SU-DHL-6 (cell line): Measurements from ENCODE around the gene PRM3.

Experiments used
- H2AFZ ChIP-seq: fragments of 200-600 bp; sonication (generic); 2 replicates; pipeline ENCODE4 v1.6.1; 2014; ENCODE audit warnings: low read depth, mild to moderate bottlenecking, moderate library complexity, mixed read lengths, antibody characterized with exemption, low read length; ENCODE audit not compliant: severe bottlenecking
- H3F3A ChIP-seq: fragments of 200-600 bp; shearing (Covaris generic); 2 replicates; pipeline ENCODE4 v1.6.0; 2016; ENCODE audit warnings: antibody characterized with exemption, mild to moderate bottlenecking; ENCODE audit not compliant: insufficient read depth
- H3K27ac ChIP-seq: fragments of 200-600 bp; sonication (generic); 2 replicates; pipeline ENCODE4 v1.5.1; 2016; ENCODE audit warnings: low read depth, mild to moderate bottlenecking, low read length, moderate library complexity, mixed read lengths
- H3K27me3 ChIP-seq: fragments of 200-600 bp; sonication (generic), shearing (Covaris generic); 2 replicates; pipeline ENCODE4 v1.6.0; 2014; ENCODE audit warnings: mild to moderate bottlenecking, low read length
- H3K36me3 ChIP-seq: fragments of 200-600 bp; sonication (generic); 2 replicates; pipeline ENCODE4 v1.6.1; 2014; ENCODE audit warnings: mild to moderate bottlenecking, low read length, mixed read lengths
- H3K4me2 ChIP-seq: fragments of 300-600, 200-600 bp; shearing (Covaris generic), sonication (generic); 2 replicates; pipeline ENCODE4 v1.6.0; 2014; ENCODE audit warnings: low read length, low read depth, mild to moderate bottlenecking; ENCODE audit not compliant: poor library complexity, severe bottlenecking
- H3K4me3 ChIP-seq: fragments of 200-600 bp; sonication (generic); 2 replicates; pipeline ENCODE4 v1.5.1; 2014; ENCODE audit warnings: antibody characterized with exemption, low read length, mild to moderate bottlenecking, mixed read lengths; ENCODE audit not compliant: insufficient read depth, poor library complexity, severe bottlenecking
- H3K79me2 ChIP-seq: fragments of 200-600 bp; sonication (generic); 2 replicates; pipeline ENCODE4 v1.6.1; 2014; ENCODE audit warnings: mild to moderate bottlenecking, low read length, moderate library complexity; ENCODE audit not compliant: insufficient read depth
- H3K9ac ChIP-seq: fragments of 200-600 bp; sonication (generic); 2 replicates; pipeline ENCODE4 v1.7.0; 2014; ENCODE audit warnings: mild to moderate bottlenecking, low read length
- H3K9me2 ChIP-seq: fragments of 200-600 bp; sonication (generic); replicated peaks from 2 replicates; pipeline ENCODE4 v1.6.1; 2014; ENCODE audit warnings: low read length; ENCODE audit not compliant: insufficient read depth
- H3K9me3 ChIP-seq: fragments of 200-600 bp; sonication (generic); 2 replicates; pipeline ENCODE4 v1.6.1; 2014; ENCODE audit warnings: low read length, mixed read lengths; ENCODE audit not compliant: insufficient read depth
- H4K20me1 ChIP-seq: fragments of 200-600 bp; sonication (generic); 2 replicates; pipeline ENCODE4 v1.6.1; 2014; ENCODE audit warnings: low read depth, mild to moderate bottlenecking, antibody characterized with exemption, low read length, moderate library complexity, mixed read lengths
- EZH2phosphoT487 ChIP-seq: fragments of 200-600 bp; sonication (generic), shearing (Covaris generic); conservative IDR thresholded peaks from 2 replicates; pipeline ENCODE4 v1.6.1; 2018; ENCODE audit warnings: mild to moderate bottlenecking, antibody characterized with exemption, low read length, moderate library complexity, mixed read lengths
- TF ChIP-seq, protein P1 (sequence below): fragments of 200-600 bp; sonication (generic); IDR thresholded peaks from one replicate; pipeline ENCODE4 v1.5.1; 2017; ENCODE audit warnings: antibody characterized with exemption, mild to moderate bottlenecking, low read length, moderate library complexity; ENCODE audit not compliant: insufficient read depth, poor library complexity, severe bottlenecking

The PRM3 gene

GRCh38 chr16:11309895-11310633 lies 36.6 kb upstream of the PRM3 start:
- H3K27ac ChIP-seq, result peak overlapping the region; percentile 86
- no peaks in the 10 kb centered on the region for H3K9me2 ChIP-seq
- peak overlapping the region; percentile 2 for H3K4me3 ChIP-seq
- peaks cover 12% of the 10 kb centered on the region for H3F3A ChIP-seq
- H4K20me1 ChIP-seq, result no peaks in the 10 kb centered on the region
- H3K79me2 ChIP-seq, result no peaks in the 10 kb centered on the region
- peak overlapping the region; percentile 9 for H3K9ac ChIP-seq
- no peaks in the 10 kb centered on the region for H3K36me3 ChIP-seq
- H3K9me3 ChIP-seq, result 0 out of 2 replicates have a peak, but pooled peaks cover 5% of the 10 kb centered on the region
- no peak for TF ChIP-seq EZH2phosphoT487
- TF ChIP-seq, protein P1, sequence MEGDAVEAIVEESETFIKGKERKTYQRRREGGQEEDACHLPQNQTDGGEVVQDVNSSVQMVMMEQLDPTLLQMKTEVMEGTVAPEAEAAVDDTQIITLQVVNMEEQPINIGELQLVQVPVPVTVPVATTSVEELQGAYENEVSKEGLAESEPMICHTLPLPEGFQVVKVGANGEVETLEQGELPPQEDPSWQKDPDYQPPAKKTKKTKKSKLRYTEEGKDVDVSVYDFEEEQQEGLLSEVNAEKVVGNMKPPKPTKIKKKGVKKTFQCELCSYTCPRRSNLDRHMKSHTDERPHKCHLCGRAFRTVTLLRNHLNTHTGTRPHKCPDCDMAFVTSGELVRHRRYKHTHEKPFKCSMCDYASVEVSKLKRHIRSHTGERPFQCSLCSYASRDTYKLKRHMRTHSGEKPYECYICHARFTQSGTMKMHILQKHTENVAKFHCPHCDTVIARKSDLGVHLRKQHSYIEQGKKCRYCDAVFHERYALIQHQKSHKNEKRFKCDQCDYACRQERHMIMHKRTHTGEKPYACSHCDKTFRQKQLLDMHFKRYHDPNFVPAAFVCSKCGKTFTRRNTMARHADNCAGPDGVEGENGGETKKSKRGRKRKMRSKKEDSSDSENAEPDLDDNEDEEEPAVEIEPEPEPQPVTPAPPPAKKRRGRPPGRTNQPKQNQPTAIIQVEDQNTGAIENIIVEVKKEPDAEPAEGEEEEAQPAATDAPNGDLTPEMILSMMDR, result no peak
- H3K4me2 ChIP-seq, result peak overlapping the region; percentile 58
- no peak overlapping the region for H2AFZ ChIP-seq
- H3K27me3 ChIP-seq, result no peaks in the 10 kb centered on the region

- H4K20me1 ChIP-seq, result no peaks in the 10 kb centered on the region
- H3F3A ChIP-seq, result peaks cover 12% of the 10 kb centered on the region
- H3K4me3 ChIP-seq, result no peak overlapping the region
- H3K9me2 ChIP-seq, result no peaks in the 10 kb centered on the region
- H3K9ac ChIP-seq, result no peak overlapping the region
- H3K4me2 ChIP-seq, result peak overlapping the region; percentile 9
- H3K27me3 ChIP-seq, result no peaks in the 10 kb centered on the region
- H3K9me3 ChIP-seq, result 0 out of 2 replicates have a peak, but pooled peaks cover 5% of the 10 kb centered on the region
- no peak overlapping the region for H2AFZ ChIP-seq
- TF ChIP-seq, protein P1, result no peak
- no peak for TF ChIP-seq EZH2phosphoT487
- H3K27ac ChIP-seq, result peak overlapping the region; percentile 86
- H3K36me3 ChIP-seq, result no peaks in the 10 kb centered on the region
- no peaks in the 10 kb centered on the region for H3K79me2 ChIP-seq
Observed at GRCh38 chr16:11308493-11309283, 35.3 kb upstream of the PRM3 start.

- H3K4me2 ChIP-seq, result no peak overlapping the region
- peaks cover 12% of the 10 kb centered on the region for H3F3A ChIP-seq
- TF ChIP-seq, protein P1, result no peak
- TF ChIP-seq EZH2phosphoT487, result no peak
- no peak overlapping the region for H3K9ac ChIP-seq
- no peak overlapping the region for H3K4me3 ChIP-seq
- H2AFZ ChIP-seq, result no peak overlapping the region
- H4K20me1 ChIP-seq, result no peaks in the 10 kb centered on the region
- no peaks in the 10 kb centered on the region for H3K9me2 ChIP-seq
- H3K36me3 ChIP-seq, result no peaks in the 10 kb centered on the region
- 0 out of 2 replicates have a peak, but pooled peaks cover 5% of the 10 kb centered on the region for H3K9me3 ChIP-seq
- no peaks in the 10 kb centered on the region for H3K79me2 ChIP-seq
- no peak overlapping the region for H3K27ac ChIP-seq
- no peaks in the 10 kb centered on the region for H3K27me3 ChIP-seq
Observed at GRCh38 chr16:11307639-11308492, 34.4 kb upstream of the PRM3 start.
